ENCODE data around the gene CCSER1.
A peak's percentile ranks its signal among the peaks of the same experiment; 100 is the strongest.
"Not testable (repeated sequence)": the region's sequence is repeated elsewhere in the genome, so short reads cannot be mapped to it uniquely, and the experiment has no call there.

CCSER1 gene

DNA sequence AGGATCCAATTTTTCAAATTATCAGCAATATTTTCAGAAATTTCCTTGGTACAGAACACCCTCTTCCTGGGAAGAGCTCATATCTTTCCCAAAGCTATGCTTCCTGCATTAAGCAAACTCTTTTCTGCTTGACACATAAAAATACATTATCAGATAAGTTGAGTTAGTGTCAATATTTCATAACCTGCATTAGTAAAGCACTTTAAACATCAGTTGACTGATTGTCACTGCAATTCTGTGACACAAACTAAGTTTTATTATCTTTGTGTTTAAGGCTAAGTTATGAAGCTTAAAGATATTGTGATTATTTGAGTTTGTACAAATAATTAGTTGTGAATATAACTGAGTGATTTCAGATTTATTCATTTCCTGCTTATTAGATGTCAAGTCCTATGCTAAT, 1131.1 kb downstream of the CCSER1 start:
- Histone ChIP-seq H3K9ac (ENCODE audit: low read length) (no peak overlapping the region), H3K4me1 (ENCODE audit: control insufficient read depth, low read depth, low read length) (no peaks in the 10 kb centered on the region), H3K4me3 (ENCODE audit: low read length) (no peak overlapping the region), H3K36me3 (ENCODE audit: control insufficient read depth, low read depth, low read length) (no peaks in the 10 kb centered on the region), H3K27ac (ENCODE audit: low read length) (no peak overlapping the region), H3K27me3 (ENCODE audit: control insufficient read depth, insufficient read depth, low read length) (no peaks in the 10 kb centered on the region), H3K9me3 (ENCODE audit: control insufficient read depth, low read depth, low read length) (peaks cover 14% of the 10 kb centered on the region)

DNA sequence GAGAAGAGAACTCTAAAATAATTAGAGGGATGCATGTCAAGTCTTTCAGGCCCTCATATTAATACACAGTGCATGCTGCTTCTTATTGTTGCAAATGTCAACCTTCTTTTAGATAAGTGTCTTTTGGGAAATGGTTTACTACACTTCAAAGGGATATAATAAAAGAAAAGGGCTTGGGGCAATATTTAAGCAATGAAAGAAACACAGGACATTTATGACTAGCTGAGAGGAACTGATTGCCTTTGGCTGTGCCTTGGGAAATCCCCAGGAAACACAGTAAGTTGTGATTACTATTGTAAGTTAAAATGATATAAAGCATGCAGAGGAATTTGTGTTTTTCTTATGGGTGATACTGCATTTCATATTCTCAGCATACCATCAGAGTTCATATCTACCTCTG, 1140.3 kb downstream of the CCSER1 start:
- no peaks in the 10 kb centered on the region for H3K9me3 ChIP-seq (ENCODE audit: control insufficient read depth, low read depth, low read length)
- H3K4me3 ChIP-seq (ENCODE audit: low read length), result no peak overlapping the region
- no peaks in the 10 kb centered on the region for H3K27me3 ChIP-seq (ENCODE audit: control insufficient read depth, insufficient read depth, low read length)
- H3K27ac ChIP-seq (ENCODE audit: low read length), result peak overlapping the region; percentile 37
- peaks cover 17% of the 10 kb centered on the region for H3K4me1 ChIP-seq (ENCODE audit: control insufficient read depth, low read depth, low read length)
- H3K9ac ChIP-seq (ENCODE audit: low read length), result peak overlapping the region; percentile 25
- no peaks in the 10 kb centered on the region for H3K36me3 ChIP-seq (ENCODE audit: control insufficient read depth, low read depth, low read length)

DNA sequence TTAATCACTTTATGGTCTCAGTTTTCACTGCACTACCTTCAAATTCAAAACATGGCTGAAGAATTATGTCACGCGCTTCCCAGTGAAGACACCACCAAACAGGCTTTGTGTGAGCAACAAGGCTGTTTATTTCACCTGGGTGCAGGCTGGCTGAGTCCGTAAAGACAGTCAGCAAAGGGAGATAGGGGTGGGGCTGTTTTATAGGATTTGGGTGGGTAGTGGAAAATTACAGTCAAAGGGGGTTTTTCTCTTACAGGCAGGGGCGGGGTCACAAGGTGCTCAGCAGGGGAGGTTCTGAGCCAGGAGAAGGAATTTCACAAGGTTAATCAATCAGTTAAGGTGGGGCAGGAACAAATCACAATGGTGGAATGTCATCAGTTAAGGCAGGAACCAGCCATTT, 1141.3 kb downstream of the CCSER1 start:
- not testable (repeated sequence) for H3K27me3 ChIP-seq (ENCODE audit: control insufficient read depth, insufficient read depth, low read length); H3K36me3 ChIP-seq (ENCODE audit: control insufficient read depth, low read depth, low read length); H3K9me3 ChIP-seq (ENCODE audit: control insufficient read depth, low read depth, low read length); H3K4me3 ChIP-seq (ENCODE audit: low read length)
- peak overlapping the region; percentile 37 for H3K27ac ChIP-seq (ENCODE audit: low read length)
- peak overlapping the region; percentile 25 for H3K9ac ChIP-seq (ENCODE audit: low read length)
- H3K4me1 ChIP-seq (ENCODE audit: control insufficient read depth, low read depth, low read length), result peaks cover 17% of the 10 kb centered on the region

DNA sequence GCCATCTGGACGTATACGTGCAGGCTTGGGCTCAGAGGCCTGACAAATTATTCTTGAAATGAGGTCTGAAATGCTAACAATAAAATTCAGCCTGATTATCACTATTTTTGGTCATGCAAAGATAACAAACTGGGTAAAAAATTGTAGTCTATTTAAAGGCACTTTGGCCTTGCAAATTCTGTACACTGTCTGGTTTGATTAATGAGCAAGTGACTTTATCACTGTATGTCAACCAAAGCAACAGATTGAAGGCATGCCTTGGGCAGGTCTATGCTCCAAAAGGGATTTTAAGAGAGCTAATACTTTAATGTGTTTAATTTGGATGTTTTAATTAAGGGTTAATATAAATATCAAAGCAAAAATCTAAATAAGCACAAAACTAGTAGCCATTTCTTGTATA, 1141.7 kb downstream of the CCSER1 start:
- H3K27me3 ChIP-seq (ENCODE audit: control insufficient read depth, insufficient read depth, low read length), result no peaks in the 10 kb centered on the region
- no peaks in the 10 kb centered on the region for H3K9me3 ChIP-seq (ENCODE audit: control insufficient read depth, low read depth, low read length)
- peaks cover 17% of the 10 kb centered on the region for H3K4me1 ChIP-seq (ENCODE audit: control insufficient read depth, low read depth, low read length)
- H3K9ac ChIP-seq (ENCODE audit: low read length), result no peak overlapping the region
- H3K27ac ChIP-seq (ENCODE audit: low read length), result peak overlapping the region; percentile 64
- H3K36me3 ChIP-seq (ENCODE audit: control insufficient read depth, low read depth, low read length), result no peaks in the 10 kb centered on the region
- H3K4me3 ChIP-seq (ENCODE audit: low read length), result no peak overlapping the region

DNA sequence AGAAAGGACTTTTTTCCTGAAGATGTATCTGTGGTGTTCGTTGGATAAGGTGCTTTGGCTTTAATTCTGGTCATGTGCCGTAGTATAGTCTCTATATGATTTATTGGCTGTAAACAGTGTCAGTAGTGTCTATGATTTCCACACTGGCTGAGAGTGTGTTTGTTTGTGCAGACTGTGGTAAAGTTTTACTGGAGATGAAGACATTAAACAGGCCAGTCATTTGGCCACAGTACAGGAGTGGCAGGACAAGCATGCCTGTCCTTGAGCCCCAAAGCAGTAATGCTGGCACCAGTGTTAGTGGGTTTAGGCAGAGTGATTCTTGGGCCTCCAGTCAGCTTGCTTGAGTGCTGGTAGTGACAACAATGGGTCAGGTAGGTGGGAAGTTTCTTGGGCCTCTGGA, 1152.7 kb downstream of the CCSER1 start:
- no peaks in the 10 kb centered on the region for H3K36me3 ChIP-seq (ENCODE audit: control insufficient read depth, low read depth, low read length)
- no peak overlapping the region for H3K4me3 ChIP-seq (ENCODE audit: low read length)
- no peaks in the 10 kb centered on the region for H3K9me3 ChIP-seq (ENCODE audit: control insufficient read depth, low read depth, low read length)
- no peaks in the 10 kb centered on the region for H3K4me1 ChIP-seq (ENCODE audit: control insufficient read depth, low read depth, low read length)
- no peaks in the 10 kb centered on the region for H3K27me3 ChIP-seq (ENCODE audit: control insufficient read depth, insufficient read depth, low read length)
- H3K27ac ChIP-seq (ENCODE audit: low read length), result no peak overlapping the region
- H3K9ac ChIP-seq (ENCODE audit: low read length), result no peak overlapping the region

DNA sequence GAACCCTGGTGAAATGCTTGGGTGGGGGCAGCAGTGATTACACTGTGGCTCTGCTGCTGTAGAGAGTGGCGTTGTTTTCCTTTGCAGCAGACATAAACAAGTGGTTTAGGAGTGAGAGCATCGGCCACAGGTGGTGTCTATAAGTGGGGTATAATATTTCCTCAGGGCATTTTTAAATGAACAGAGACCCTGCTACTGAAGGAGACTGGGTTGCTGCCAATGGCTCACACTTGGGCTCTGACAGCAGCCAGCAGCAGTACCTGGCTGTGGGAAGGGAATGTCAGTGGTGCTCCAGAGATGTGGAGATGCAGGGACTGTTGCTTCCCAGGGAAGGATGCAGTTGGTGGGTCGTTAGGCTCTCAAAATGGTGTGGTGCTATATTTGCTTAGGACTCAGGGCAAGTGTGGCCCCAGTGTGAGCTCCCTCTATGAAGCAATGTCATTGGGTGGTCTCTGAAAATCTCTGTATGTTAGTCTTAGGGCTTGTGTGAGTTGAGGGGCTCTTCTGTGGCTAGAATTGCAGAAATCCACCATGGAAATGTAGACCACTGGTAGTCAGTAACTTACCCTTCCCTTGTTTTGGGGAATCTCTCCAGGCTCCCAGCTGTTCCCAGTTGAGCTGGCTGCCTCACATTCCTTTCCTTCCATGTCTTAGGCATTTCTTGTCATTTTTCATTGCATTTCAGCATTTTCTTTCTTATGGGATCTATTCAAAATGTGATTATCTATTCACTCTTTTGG, 1153.5 kb downstream of the CCSER1 start:
- Histone ChIP-seq H3K36me3 (ENCODE audit: control insufficient read depth, low read depth, low read length) (no peaks in the 10 kb centered on the region), H3K27ac (ENCODE audit: low read length) (no peak overlapping the region), H3K4me1 (ENCODE audit: control insufficient read depth, low read depth, low read length) (peaks cover 4% of the 10 kb centered on the region), H3K9me3 (ENCODE audit: control insufficient read depth, low read depth, low read length) (no peaks in the 10 kb centered on the region), H3K4me3 (ENCODE audit: low read length) (no peak overlapping the region), H3K9ac (ENCODE audit: low read length) (no peak overlapping the region), H3K27me3 (ENCODE audit: control insufficient read depth, insufficient read depth, low read length) (no peaks in the 10 kb centered on the region)

DNA sequence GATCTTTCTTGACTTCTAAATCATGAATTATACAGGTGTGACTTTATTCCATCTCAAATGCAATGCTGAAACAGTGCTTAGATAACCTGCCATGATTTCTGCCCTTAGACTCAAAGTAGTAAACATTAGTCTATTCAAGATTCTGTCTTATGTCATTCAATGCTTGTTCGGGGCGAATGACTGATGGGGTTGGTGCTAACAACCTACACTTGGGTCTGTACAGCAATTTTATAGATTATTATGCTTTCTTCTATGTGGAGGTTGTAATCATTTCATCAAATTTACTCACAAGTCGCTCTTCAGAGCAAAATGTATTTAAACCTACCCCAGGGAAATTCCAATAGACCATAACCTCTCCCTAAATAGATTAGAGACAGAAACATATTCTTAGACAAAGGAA, 1155.0 kb downstream of the CCSER1 start:
- Histone ChIP-seq H3K27ac (ENCODE audit: low read length) (no peak overlapping the region), H3K4me1 (ENCODE audit: control insufficient read depth, low read depth, low read length) (peaks cover 4% of the 10 kb centered on the region), H3K9ac (ENCODE audit: low read length) (no peak overlapping the region), H3K9me3 (ENCODE audit: control insufficient read depth, low read depth, low read length) (no peaks in the 10 kb centered on the region), H3K36me3 (ENCODE audit: control insufficient read depth, low read depth, low read length) (no peaks in the 10 kb centered on the region), H3K27me3 (ENCODE audit: control insufficient read depth, insufficient read depth, low read length) (no peaks in the 10 kb centered on the region), H3K4me3 (ENCODE audit: low read length) (no peak overlapping the region)

DNA sequence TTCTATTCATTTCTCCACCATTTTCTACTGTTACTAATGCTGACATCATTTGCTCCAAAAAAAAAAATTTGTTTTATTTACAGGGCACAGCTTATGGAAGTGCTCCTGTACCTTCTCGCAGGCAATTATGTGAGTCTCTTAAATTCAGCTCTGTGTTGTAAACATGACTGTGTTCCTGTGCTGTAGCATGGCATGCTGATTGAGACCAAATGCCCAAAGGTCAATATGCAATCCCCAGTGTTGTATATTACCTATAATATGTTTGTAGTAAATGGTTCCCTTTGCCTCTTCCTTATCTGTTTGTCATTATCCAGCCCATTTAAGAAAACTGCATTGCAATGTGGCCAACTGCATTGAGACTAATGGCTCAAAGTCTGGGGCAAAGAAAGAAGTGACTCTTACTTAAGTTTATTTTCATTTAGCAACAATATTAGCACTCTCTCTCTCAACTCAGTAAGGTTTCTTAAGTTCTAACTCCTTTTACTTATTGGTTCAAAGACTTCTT, 1156.6 kb downstream of the CCSER1 start:
- no peaks in the 10 kb centered on the region for H3K27me3 ChIP-seq (ENCODE audit: control insufficient read depth, insufficient read depth, low read length)
- peaks cover 4% of the 10 kb centered on the region for H3K4me1 ChIP-seq (ENCODE audit: control insufficient read depth, low read depth, low read length)
- H3K36me3 ChIP-seq (ENCODE audit: control insufficient read depth, low read depth, low read length), result no peaks in the 10 kb centered on the region
- H3K27ac ChIP-seq (ENCODE audit: low read length), result no peak overlapping the region
- no peaks in the 10 kb centered on the region for H3K9me3 ChIP-seq (ENCODE audit: control insufficient read depth, low read depth, low read length)
- no peak overlapping the region for H3K4me3 ChIP-seq (ENCODE audit: low read length)
- H3K9ac ChIP-seq (ENCODE audit: low read length), result no peak overlapping the region

DNA sequence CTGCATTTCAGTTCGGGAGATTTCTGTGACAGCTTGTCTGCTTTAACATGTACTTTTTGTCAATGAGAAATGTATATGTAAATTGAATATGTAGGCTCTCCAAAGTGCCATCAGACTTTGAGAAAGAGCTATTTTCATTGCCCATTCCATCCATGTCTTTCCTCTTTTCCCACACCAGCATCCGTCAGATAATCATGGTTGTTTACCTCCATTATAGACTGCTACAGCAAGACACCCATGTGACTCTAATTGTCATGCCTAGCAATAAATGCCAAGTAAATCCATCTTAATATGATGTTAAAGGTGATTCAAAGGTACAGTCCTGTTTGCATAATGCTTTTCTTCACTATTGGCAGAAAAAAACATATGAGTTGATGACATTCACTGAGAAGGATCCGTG, 1157.3 kb downstream of the CCSER1 start:
- H3K36me3 ChIP-seq (ENCODE audit: control insufficient read depth, low read depth, low read length), result no peaks in the 10 kb centered on the region
- H3K4me1 ChIP-seq (ENCODE audit: control insufficient read depth, low read depth, low read length), result peaks cover 4% of the 10 kb centered on the region
- no peak overlapping the region for H3K9ac ChIP-seq (ENCODE audit: low read length)
- no peaks in the 10 kb centered on the region for H3K9me3 ChIP-seq (ENCODE audit: control insufficient read depth, low read depth, low read length)
- H3K27ac ChIP-seq (ENCODE audit: low read length), result no peak overlapping the region
- no peak overlapping the region for H3K4me3 ChIP-seq (ENCODE audit: low read length)
- no peaks in the 10 kb centered on the region for H3K27me3 ChIP-seq (ENCODE audit: control insufficient read depth, insufficient read depth, low read length)

DNA sequence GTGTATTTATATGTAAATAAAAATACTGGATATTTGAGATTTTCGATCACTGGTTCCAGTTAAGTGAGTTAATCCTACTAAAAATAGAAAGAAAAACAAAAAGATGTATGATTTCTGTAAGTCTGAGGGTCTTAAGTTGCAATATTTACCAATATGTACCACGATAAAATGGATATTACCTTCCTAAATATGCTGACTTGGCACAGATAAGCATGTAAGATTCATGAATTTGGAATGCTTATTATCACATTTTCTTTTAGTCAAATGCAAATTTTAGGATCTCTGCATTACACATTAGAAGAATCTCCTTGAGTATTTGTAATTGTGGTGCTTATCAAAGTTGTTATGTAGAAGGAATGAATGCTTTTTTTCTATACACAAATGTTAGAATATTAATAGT, 1158.3 kb downstream of the CCSER1 start:
- H3K9ac ChIP-seq (ENCODE audit: low read length), result no peak overlapping the region
- peaks cover 4% of the 10 kb centered on the region for H3K4me1 ChIP-seq (ENCODE audit: control insufficient read depth, low read depth, low read length)
- H3K27ac ChIP-seq (ENCODE audit: low read length), result no peak overlapping the region
- H3K36me3 ChIP-seq (ENCODE audit: control insufficient read depth, low read depth, low read length), result no peaks in the 10 kb centered on the region
- H3K9me3 ChIP-seq (ENCODE audit: control insufficient read depth, low read depth, low read length), result no peaks in the 10 kb centered on the region
- H3K4me3 ChIP-seq (ENCODE audit: low read length), result no peak overlapping the region
- H3K27me3 ChIP-seq (ENCODE audit: control insufficient read depth, insufficient read depth, low read length), result no peaks in the 10 kb centered on the region

DNA sequence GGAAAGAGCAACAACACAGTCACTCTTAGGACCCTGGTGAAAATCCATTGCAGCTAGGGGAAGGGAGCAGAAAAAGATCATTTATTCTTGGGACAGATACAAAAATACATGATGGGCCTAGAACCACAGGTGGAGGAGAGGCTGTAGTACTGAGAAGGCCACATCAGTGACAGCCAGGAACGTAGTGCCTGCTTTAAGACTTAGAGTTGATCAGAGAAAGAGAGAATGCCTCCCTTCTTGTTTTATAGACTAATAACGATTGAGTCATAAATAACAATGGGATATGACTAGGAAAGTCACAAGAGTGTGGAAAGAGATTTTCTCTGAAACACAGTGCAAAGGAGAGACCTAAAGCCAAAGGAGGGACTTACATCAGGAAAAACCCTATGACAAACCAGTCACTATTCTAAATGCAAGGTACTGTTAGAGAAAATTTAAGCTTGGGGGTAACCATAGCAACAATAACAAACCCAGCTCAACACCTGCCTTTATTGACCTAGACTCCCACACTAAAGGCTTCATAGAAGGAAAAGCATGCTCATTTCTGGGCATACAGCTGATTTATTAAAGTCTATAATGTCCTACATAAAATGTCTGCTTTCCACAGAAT, 1161.6 kb downstream of the CCSER1 start:
- no peaks in the 10 kb centered on the region for H3K9me3 ChIP-seq (ENCODE audit: control insufficient read depth, low read depth, low read length)
- H3K27ac ChIP-seq (ENCODE audit: low read length), result no peak overlapping the region
- no peak overlapping the region for H3K9ac ChIP-seq (ENCODE audit: low read length)
- H3K4me1 ChIP-seq (ENCODE audit: control insufficient read depth, low read depth, low read length), result peaks cover 4% of the 10 kb centered on the region
- H3K27me3 ChIP-seq (ENCODE audit: control insufficient read depth, insufficient read depth, low read length), result no peaks in the 10 kb centered on the region
- H3K4me3 ChIP-seq (ENCODE audit: low read length), result no peak overlapping the region
- no peaks in the 10 kb centered on the region for H3K36me3 ChIP-seq (ENCODE audit: control insufficient read depth, low read depth, low read length)

DNA sequence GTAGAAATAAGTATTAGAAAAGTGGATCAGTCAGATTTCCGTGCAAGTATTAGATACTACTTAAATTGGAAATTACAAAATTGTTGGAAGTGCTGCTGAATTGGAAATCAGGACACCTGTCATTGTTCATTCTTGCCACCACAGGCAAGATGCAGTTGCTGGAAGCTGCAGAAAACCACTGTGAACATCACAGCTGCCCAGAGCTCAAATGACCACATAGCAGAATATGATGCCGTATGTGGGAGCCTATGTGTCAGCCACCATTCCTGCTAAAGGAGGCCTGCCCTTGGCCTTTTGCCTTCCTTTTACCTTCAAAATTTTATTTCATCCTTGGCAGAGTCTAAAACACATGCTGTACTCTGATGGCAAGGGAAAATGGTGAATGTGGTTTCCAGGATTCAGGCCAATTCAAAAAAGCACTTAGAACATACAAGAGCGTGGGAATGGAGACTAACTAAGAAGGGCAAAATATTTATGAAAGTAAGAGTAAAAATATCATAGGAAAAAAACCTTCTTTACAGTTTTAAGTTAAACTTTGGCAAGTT, 1171.0 kb downstream of the CCSER1 start:
- H3K27me3 ChIP-seq (ENCODE audit: control insufficient read depth, insufficient read depth, low read length), result no peaks in the 10 kb centered on the region
- H3K9ac ChIP-seq (ENCODE audit: low read length), result no peak overlapping the region
- H3K27ac ChIP-seq (ENCODE audit: low read length), result no peak overlapping the region
- H3K4me1 ChIP-seq (ENCODE audit: control insufficient read depth, low read depth, low read length), result no peaks in the 10 kb centered on the region
- no peaks in the 10 kb centered on the region for H3K36me3 ChIP-seq (ENCODE audit: control insufficient read depth, low read depth, low read length)
- H3K4me3 ChIP-seq (ENCODE audit: low read length), result no peak overlapping the region
- no peaks in the 10 kb centered on the region for H3K9me3 ChIP-seq (ENCODE audit: control insufficient read depth, low read depth, low read length)
